ENCODE results near the gene CRACR2A. TPM values are rescaled to one million over a fixed set of nuclear protein-coding genes. Genes with fewer than 3 reads are reported as not detected.

CRACR2A gene
- total RNA-seq, 2 donors from 2014 or later = 1.1 to 4.7 TPM

GRCh38 chr12:3583656-3584334 lies 169.1 kb downstream of the CRACR2A start:
- no peak for DNase-seq
- H3K4me3 ChIP-seq (ENCODE audit: low read length) = no peak overlapping the region
- Mint-ChIP-seq H3K4me1 (peaks cover 5% of the 10 kb centered on the region), H3K9me3 (peaks cover 6% of the 10 kb centered on the region), H3K27ac (no peak overlapping the region), H3K36me3 (ENCODE audit: low read depth) (no peaks in the 10 kb centered on the region), H3K27me3 (ENCODE audit: insufficient read depth) (peaks cover 14% of the 10 kb centered on the region), H3K4me3 (no peak overlapping the region)
- no peak overlapping the region for H3K9ac ChIP-seq (ENCODE audit: extremely low read depth, low read length, poor library complexity, severe bottlenecking)
- H3K36me3 ChIP-seq (ENCODE audit: control insufficient read depth, insufficient read depth, low read length) = no peaks in the 10 kb centered on the region
- H3K27me3 ChIP-seq (ENCODE audit: control insufficient read depth, insufficient read depth, low read length, poor library complexity, severe bottlenecking) = no peaks in the 10 kb centered on the region
- no peak overlapping the region for H3K27ac ChIP-seq (ENCODE audit: low read depth, low read length)
- H3K4me1 ChIP-seq (ENCODE audit: control insufficient read depth, insufficient read depth, low read length) = no peaks in the 10 kb centered on the region
- WGBS, 2 experiments (ENCODE audit: insufficient coverage in 1 of 2, insufficient read length in 1 of 2) = 93 to 95% methylated on average over 3 to 8 of the region's 8 CpGs
- no peaks in the 10 kb centered on the region for H3K9me3 ChIP-seq (ENCODE audit: control insufficient read depth, low read length)
- TF ChIP-seq CTCF (conservative IDR thresholded peaks at IDR 0.05) = no peak

GRCh38 chr12:3580094-3580749 lies 172.7 kb downstream of the CRACR2A start:
- peaks cover 6% of the 10 kb centered on the region for H3K9me3 Mint-ChIP-seq
- H3K9me3 ChIP-seq (ENCODE audit: control insufficient read depth, low read length) = no peaks in the 10 kb centered on the region
- H3K4me1 Mint-ChIP-seq = peaks cover 2% of the 10 kb centered on the region
- TF ChIP-seq CTCF (conservative IDR thresholded peaks at IDR 0.05) = no peak
- 88 to 94% methylated on average over 11 to 13 of the region's 13 CpGs for WGBS, 2 experiments (ENCODE audit: insufficient coverage in 1 of 2, insufficient read length in 1 of 2)
- no peak overlapping the region for H3K27ac Mint-ChIP-seq
- H3K27ac ChIP-seq (ENCODE audit: low read depth, low read length) = peak overlapping the region; percentile 90
- no peaks in the 10 kb centered on the region for H3K36me3 ChIP-seq (ENCODE audit: control insufficient read depth, insufficient read depth, low read length)
- no peak overlapping the region for H3K4me3 Mint-ChIP-seq
- no peaks in the 10 kb centered on the region for H3K27me3 ChIP-seq (ENCODE audit: control insufficient read depth, insufficient read depth, low read length, poor library complexity, severe bottlenecking)
- H3K9ac ChIP-seq (ENCODE audit: extremely low read depth, low read length, poor library complexity, severe bottlenecking) = no peak overlapping the region
- no peak for DNase-seq
- peaks cover 6% of the 10 kb centered on the region for H3K27me3 Mint-ChIP-seq (ENCODE audit: insufficient read depth)
- H3K4me1 ChIP-seq (ENCODE audit: control insufficient read depth, insufficient read depth, low read length) = no peaks in the 10 kb centered on the region
- no peaks in the 10 kb centered on the region for H3K36me3 Mint-ChIP-seq (ENCODE audit: low read depth)
- no peak overlapping the region for H3K4me3 ChIP-seq (ENCODE audit: low read length)

GRCh38 chr12:3579446-3580093 lies 173.3 kb downstream of the CRACR2A start:
- no peak for DNase-seq
- no peaks in the 10 kb centered on the region for H3K9me3 ChIP-seq (ENCODE audit: control insufficient read depth, low read length)
- Mint-ChIP-seq H3K36me3 (ENCODE audit: low read depth) (no peaks in the 10 kb centered on the region), H3K4me1 (peaks cover 8% of the 10 kb centered on the region), H3K9me3 (peaks cover 4% of the 10 kb centered on the region), H3K4me3 (no peak overlapping the region), H3K27ac (no peak overlapping the region), H3K27me3 (ENCODE audit: insufficient read depth) (peaks cover 6% of the 10 kb centered on the region)
- WGBS, 2 experiments (ENCODE audit: insufficient coverage in 1 of 2, insufficient read length in 1 of 2) = 84 to 88% methylated on average over 8 to 15 of the region's 15 CpGs
- peak overlapping the region; percentile 90 for H3K27ac ChIP-seq (ENCODE audit: low read depth, low read length)
- TF ChIP-seq CTCF (conservative IDR thresholded peaks at IDR 0.05) = no peak
- H3K4me1 ChIP-seq (ENCODE audit: control insufficient read depth, insufficient read depth, low read length) = no peaks in the 10 kb centered on the region
- H3K27me3 ChIP-seq (ENCODE audit: control insufficient read depth, insufficient read depth, low read length, poor library complexity, severe bottlenecking) = no peaks in the 10 kb centered on the region
- no peak overlapping the region for H3K9ac ChIP-seq (ENCODE audit: extremely low read depth, low read length, poor library complexity, severe bottlenecking)
- H3K4me3 ChIP-seq (ENCODE audit: low read length) = no peak overlapping the region
- no peaks in the 10 kb centered on the region for H3K36me3 ChIP-seq (ENCODE audit: control insufficient read depth, insufficient read depth, low read length)

Measured in endodermal cell (in vitro differentiated cells).